NOMO-1 (cell line): ENCODE data around the gene DAZL.
A peak's percentile ranks its signal among the peaks of the same experiment; 100 is the strongest.

Source experiments
- DNase-seq, 2 experiments: peaks; one replicate each; lab custom pipeline; 2025; ENCODE audit not compliant: unreplicated experiment in 2 of 2; lab: John Stamatoyannopoulos, UW

DAZL gene

GRCh38 chr3:16596352-16597032, 8.7 kb downstream of the DAZL start:
- DNase-seq = no peak

- DNase-seq = no peak
Measured at GRCh38 chr3:16595778-16596177, 9.4 kb downstream of the DAZL start.

GRCh38 chr3:16589867-16590624, 15.2 kb downstream of the DAZL start:
- peak; percentile 36 to 82 for DNase-seq

- no peak for DNase-seq
Measured at GRCh38 chr3:16589120-16589519, 16.1 kb downstream of the DAZL start.

GRCh38 chr3:16587681-16588060, 17.6 kb downstream of the DAZL start:
- no peak for DNase-seq

- DNase-seq = no peak
Measured at GRCh38 chr3:16587047-16587680, 18.1 kb downstream of the DAZL start.

GRCh38 chr3:16584880-16585279, 20.3 kb downstream of the DAZL start:
- DNase-seq = no peak

GRCh38 chr3:16583551-16583950, 21.7 kb downstream of the DAZL start:
- DNase-seq = no peak

- DNase-seq = no peak
Measured at GRCh38 chr3:16570113-16570512, 35.1 kb downstream of the DAZL start.

- DNase-seq = no peak
Measured at GRCh38 chr3:16568532-16568931, 36.7 kb downstream of the DAZL start.

GRCh38 chr3:16568115-16568514, 37.1 kb downstream of the DAZL start:
- DNase-seq = no peak

GRCh38 chr3:16559653-16560365, 45.4 kb downstream of the DAZL start:
- DNase-seq = no peak

- no peak for DNase-seq
Measured at GRCh38 chr3:16554126-16554525, 51.1 kb downstream of the DAZL start.

GRCh38 chr3:16552757-16553156, 52.5 kb downstream of the DAZL start:
- DNase-seq = no peak

- DNase-seq = no peak
Measured at GRCh38 chr3:16551342-16551976, 53.8 kb downstream of the DAZL start.

- peak; percentile 58 to 68 for DNase-seq
Measured at GRCh38 chr3:16550676-16551341, 54.4 kb downstream of the DAZL start.

- DNase-seq = no peak
Measured at GRCh38 chr3:16550305-16550675, 54.9 kb downstream of the DAZL start.

- no peak for DNase-seq
Measured at GRCh38 chr3:16548721-16549120, 56.5 kb downstream of the DAZL start.

- no peak for DNase-seq
Measured at GRCh38 chr3:16547561-16548357, 57.5 kb downstream of the DAZL start.
